T-helper 17 cell (primary cell): ENCODE results near the gene CPSF4. TPM values are rescaled to one million over a fixed set of nuclear protein-coding genes. Genes with fewer than 3 reads are reported as not detected.

Experiments used
- ATAC-seq: fragments of 150-1000 bp; cut with Tn5 transposase; 2 replicates; pipeline ENCODE4 v1.10.0; 2021; ENCODE audit warnings: mild to moderate bottlenecking, moderate library complexity
- DNase-seq, 3 donors: peaks; one replicate each; pipeline versions ENCODE4 v3.0.0 to v3.0.0-alpha.2; 2020 to 2021
- H3K9me3 ChIP-seq: one replicate; pipeline ENCODE4 v1.7.0; 2013; ENCODE audit warnings: low read length, mild to moderate bottlenecking; ENCODE audit not compliant: control insufficient read depth, poor library complexity, severe bottlenecking
- H3K27ac Mint-ChIP-seq: one replicate; pipeline ENCODE4 v1.8.0; 2022; ENCODE audit warnings: mild to moderate bottlenecking, moderate library complexity, mixed read lengths
- H3K27me3 Mint-ChIP-seq: one replicate; pipeline ENCODE4 v1.8.0; 2022; ENCODE audit warnings: mixed read lengths
- H3K36me3 Mint-ChIP-seq: one replicate; pipeline ENCODE4 v1.8.0; 2022; ENCODE audit warnings: low read depth, mixed read lengths
- H3K4me1 Mint-ChIP-seq: one replicate; pipeline ENCODE4 v1.8.0; 2022; ENCODE audit warnings: mild to moderate bottlenecking, mixed read lengths
- H3K4me3 Mint-ChIP-seq: one replicate; pipeline ENCODE4 v1.8.0; 2022; ENCODE audit warnings: mild to moderate bottlenecking, moderate library complexity, mixed read lengths
- total RNA-seq, 4 donors: library from RNA in 2 of 4; stranded (reverse) in 2 of 4; gene quantifications; one replicate each; pipeline ENCODE4 v1.2.3 and lab custom pipeline; 2022 to 2026

Gene CPSF4
- total RNA-seq, 2 donors from 2014 or later, result 35.0 to 42.9 TPM

GRCh38 chr7:99468336-99468918 lies 29.7 kb downstream of the CPSF4 start:
- H3K36me3 Mint-ChIP-seq, result no peaks in the 10 kb centered on the region
- H3K4me1 Mint-ChIP-seq, result peaks cover 29% of the 10 kb centered on the region
- no peak overlapping the region for H3K4me3 Mint-ChIP-seq
- no peaks in the 10 kb centered on the region for H3K9me3 ChIP-seq
- H3K27me3 Mint-ChIP-seq, result no peaks in the 10 kb centered on the region
- no peak for ATAC-seq
- H3K27ac Mint-ChIP-seq, result no peak overlapping the region
- DNase-seq, result no peak

- peaks cover 25% of the 10 kb centered on the region for H3K4me1 Mint-ChIP-seq
- H3K27ac Mint-ChIP-seq, result no peak overlapping the region
- ATAC-seq (no peak), DNase-seq (no peak)
- H3K27me3 Mint-ChIP-seq, result no peaks in the 10 kb centered on the region
- no peak overlapping the region for H3K4me3 Mint-ChIP-seq
- H3K9me3 ChIP-seq, result no peaks in the 10 kb centered on the region
- H3K36me3 Mint-ChIP-seq, result no peaks in the 10 kb centered on the region
Observed at GRCh38 chr7:99469381-99470065, 30.8 kb downstream of the CPSF4 start.

- H3K4me1 Mint-ChIP-seq, result peaks cover 24% of the 10 kb centered on the region
- DNase-seq, result peak; percentile 96 to 97 (median 96)
- no peaks in the 10 kb centered on the region for H3K9me3 ChIP-seq
- H3K4me3 Mint-ChIP-seq, result peak within 1 kb of the TSS; percentile 99
- no peaks in the 10 kb centered on the region for H3K36me3 Mint-ChIP-seq
- peak within 1 kb of the TSS; percentile 98 for H3K27ac Mint-ChIP-seq
- peak; percentile 97 for ATAC-seq
- no peaks in the 10 kb centered on the region for H3K27me3 Mint-ChIP-seq
Observed at GRCh38 chr7:99472561-99473314, 34.0 kb downstream of the CPSF4 start, which contains the start of gene ZNF789. Gene ZNF789, plus strand, starts transcription at chr7:99472890. Its CDS starts 3,567 bp downstream, at chr7:99476457.

- no peaks in the 10 kb centered on the region for H3K9me3 ChIP-seq
- DNase-seq (no peak), ATAC-seq (no peak)
- Mint-ChIP-seq H3K27ac (peak overlapping the region; percentile 98), H3K4me3 (peak overlapping the region; percentile 99), H3K36me3 (no peaks in the 10 kb centered on the region), H3K27me3 (no peaks in the 10 kb centered on the region), H3K4me1 (peaks cover 28% of the 10 kb centered on the region)
Observed at GRCh38 chr7:99473315-99473596, 34.5 kb downstream of the CPSF4 start.

- H3K9me3 ChIP-seq, result no peaks in the 10 kb centered on the region
- DNase-seq (no peak), ATAC-seq (no peak)
- H3K27me3 Mint-ChIP-seq, result no peaks in the 10 kb centered on the region
- peak overlapping the region; percentile 34 for H3K27ac Mint-ChIP-seq
- no peaks in the 10 kb centered on the region for H3K36me3 Mint-ChIP-seq
- H3K4me3 Mint-ChIP-seq, result peak overlapping the region; percentile 31
- peaks cover 40% of the 10 kb centered on the region for H3K4me1 Mint-ChIP-seq
Observed at GRCh38 chr7:99476107-99476506, 37.4 kb downstream of the CPSF4 start.

- peak overlapping the region; percentile 84 for H3K27ac Mint-ChIP-seq
- no peaks in the 10 kb centered on the region for H3K36me3 Mint-ChIP-seq
- peak overlapping the region; percentile 63 for H3K4me3 Mint-ChIP-seq
- no peaks in the 10 kb centered on the region for H3K27me3 Mint-ChIP-seq
- DNase-seq (no peak), ATAC-seq (peak; percentile 35)
- peaks cover 28% of the 10 kb centered on the region for H3K4me1 Mint-ChIP-seq
- no peaks in the 10 kb centered on the region for H3K9me3 ChIP-seq
Observed at GRCh38 chr7:99478464-99479440, 40.0 kb downstream of the CPSF4 start.

- Mint-ChIP-seq H3K4me1 (no peaks in the 10 kb centered on the region), H3K27me3 (no peaks in the 10 kb centered on the region), H3K36me3 (no peaks in the 10 kb centered on the region), H3K4me3 (no peak overlapping the region), H3K27ac (peak overlapping the region; percentile 82)
- no peaks in the 10 kb centered on the region for H3K9me3 ChIP-seq
- DNase-seq, result no peak
- ATAC-seq, result no peak
Observed at GRCh38 chr7:99485094-99485493, 46.4 kb downstream of the CPSF4 start.

- peaks cover 2% of the 10 kb centered on the region for H3K9me3 ChIP-seq
- no peak for DNase-seq
- no peaks in the 10 kb centered on the region for H3K4me1 Mint-ChIP-seq
- H3K4me3 Mint-ChIP-seq, result peak overlapping the region; percentile 45
- no peak for ATAC-seq
- peaks cover 4% of the 10 kb centered on the region for H3K36me3 Mint-ChIP-seq
- H3K27ac Mint-ChIP-seq, result peak overlapping the region; percentile 84
- no peaks in the 10 kb centered on the region for H3K27me3 Mint-ChIP-seq
Observed at GRCh38 chr7:99489235-99489634, 50.5 kb downstream of the CPSF4 start.

- peak overlapping the region; percentile 41 for H3K27ac Mint-ChIP-seq
- no peaks in the 10 kb centered on the region for H3K4me1 Mint-ChIP-seq
- DNase-seq (no peak), ATAC-seq (no peak)
- H3K9me3 ChIP-seq, result peaks cover 4% of the 10 kb centered on the region
- H3K27me3 Mint-ChIP-seq, result no peaks in the 10 kb centered on the region
- H3K36me3 Mint-ChIP-seq, result peaks cover 4% of the 10 kb centered on the region
- no peak overlapping the region for H3K4me3 Mint-ChIP-seq
Observed at GRCh38 chr7:99490878-99491277, 52.1 kb downstream of the CPSF4 start.

GRCh38 chr7:99493823-99494222 lies 55.1 kb downstream of the CPSF4 start:
- H3K9me3 ChIP-seq, result peaks cover 4% of the 10 kb centered on the region
- peaks cover 14% of the 10 kb centered on the region for H3K4me1 Mint-ChIP-seq
- DNase-seq (no peak), ATAC-seq (no peak)
- no peaks in the 10 kb centered on the region for H3K27me3 Mint-ChIP-seq
- peaks cover 6% of the 10 kb centered on the region for H3K36me3 Mint-ChIP-seq
- no peak overlapping the region for H3K4me3 Mint-ChIP-seq
- no peak overlapping the region for H3K27ac Mint-ChIP-seq

- peaks cover 4% of the 10 kb centered on the region for H3K9me3 ChIP-seq
- Mint-ChIP-seq H3K4me3 (peak overlapping the region; percentile 100), H3K27ac (peak overlapping the region; percentile 99), H3K36me3 (peaks cover 9% of the 10 kb centered on the region), H3K4me1 (peaks cover 16% of the 10 kb centered on the region), H3K27me3 (no peaks in the 10 kb centered on the region)
- DNase-seq (no peak), ATAC-seq (peak; percentile 17)
Observed at GRCh38 chr7:99497766-99498545, 59.2 kb downstream of the CPSF4 start.

- peak overlapping the region; percentile 100 for H3K4me3 Mint-ChIP-seq
- H3K27me3 Mint-ChIP-seq, result no peaks in the 10 kb centered on the region
- peaks cover 4% of the 10 kb centered on the region for H3K9me3 ChIP-seq
- DNase-seq, result no peak
- peaks cover 8% of the 10 kb centered on the region for H3K36me3 Mint-ChIP-seq
- no peak for ATAC-seq
- H3K4me1 Mint-ChIP-seq, result peaks cover 16% of the 10 kb centered on the region
- peak overlapping the region; percentile 99 for H3K27ac Mint-ChIP-seq
Observed at GRCh38 chr7:99498546-99498944, 59.8 kb downstream of the CPSF4 start.
